Measurements from ENCODE around the gene STAM2. TPM values are rescaled to one million over a fixed set of nuclear protein-coding genes. Genes with fewer than 3 reads are reported as not detected.
A peak's percentile ranks its signal among the peaks of the same experiment; 100 is the strongest.
"Not testable (repeated sequence)": the region's sequence is repeated elsewhere in the genome, so short reads cannot be mapped to it uniquely, and the experiment has no call there.

STAM2 gene
- total and polyA plus RNA-seq, 5 donors: 8.2 to 32.2 (median 26.8) TPM

GRCh38 chr2:152107140-152107539 lies 68.4 kb downstream of the STAM2 start:
- DNase-seq; H3K9me3 ChIP-seq (ENCODE audit: control insufficient read depth, low read length); H3K27me3 ChIP-seq (ENCODE audit: control insufficient read depth, insufficient read depth); H3K4me1 ChIP-seq (ENCODE audit: control insufficient read depth, insufficient read depth, low read length); intact Hi-C loops (cut with DNase I); H3K27ac ChIP-seq (ENCODE audit: low read length); ATAC-seq; H3K4me3 ChIP-seq (ENCODE audit: low read length): not testable (repeated sequence)
- 95% methylated on average over 13 of the region's 13 CpGs for WGBS

GRCh38 chr2:152106464-152106863 lies 69.1 kb downstream of the STAM2 start:
- intact Hi-C loops (cut with DNase I): no loop called here
- H3K4me3 ChIP-seq (ENCODE audit: low read length): no peak overlapping the region
- no peak for DNase-seq
- no peaks in the 10 kb centered on the region for H3K9me3 ChIP-seq (ENCODE audit: control insufficient read depth, low read length)
- H3K4me1 ChIP-seq (ENCODE audit: control insufficient read depth, insufficient read depth, low read length): no peaks in the 10 kb centered on the region
- no peak for ATAC-seq
- H3K27me3 ChIP-seq (ENCODE audit: control insufficient read depth, insufficient read depth): no peaks in the 10 kb centered on the region
- 80% methylated on average over 4 of the region's 4 CpGs for WGBS
- no peak overlapping the region for H3K27ac ChIP-seq (ENCODE audit: low read length)

DNA sequence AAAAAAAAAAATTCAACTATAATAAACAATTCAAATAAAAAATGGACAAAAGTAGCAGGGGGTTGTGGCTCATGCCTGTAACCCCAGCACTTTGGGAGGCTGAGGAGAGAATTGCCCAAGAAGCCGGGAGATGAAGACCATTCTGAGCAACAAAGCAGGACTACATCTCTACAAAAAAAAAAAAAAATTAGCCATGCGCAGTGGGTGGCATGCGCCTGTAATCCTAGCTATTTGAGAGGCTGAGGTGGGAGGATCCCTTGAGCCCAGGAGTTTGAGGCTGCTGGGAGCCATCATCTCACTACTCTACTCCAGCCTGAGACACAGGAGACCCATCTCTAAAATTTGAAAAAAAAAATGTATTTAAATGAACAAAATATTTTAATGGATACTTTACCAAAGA lies 72.3 kb downstream of the STAM2 start:
- intact Hi-C loops (cut with DNase I): no loop called here
- ATAC-seq (no peak), DNase-seq (no peak)
- H3K27ac ChIP-seq (ENCODE audit: low read length): no peak overlapping the region
- H3K27me3 ChIP-seq (ENCODE audit: control insufficient read depth, insufficient read depth): no peaks in the 10 kb centered on the region
- H3K4me3 ChIP-seq (ENCODE audit: low read length): no peak overlapping the region
- H3K4me1 ChIP-seq (ENCODE audit: control insufficient read depth, insufficient read depth, low read length): no peaks in the 10 kb centered on the region
- WGBS: 95% methylated on average over 3 of the region's 3 CpGs
- H3K9me3 ChIP-seq (ENCODE audit: control insufficient read depth, low read length): no peaks in the 10 kb centered on the region

GRCh38 chr2:152100961-152101360 lies 74.6 kb downstream of the STAM2 start:
- ATAC-seq (no peak), DNase-seq (no peak)
- Histone ChIP-seq H3K27me3 (ENCODE audit: control insufficient read depth, insufficient read depth) (no peaks in the 10 kb centered on the region), H3K4me1 (ENCODE audit: control insufficient read depth, insufficient read depth, low read length) (peaks cover 3% of the 10 kb centered on the region), H3K9me3 (ENCODE audit: control insufficient read depth, low read length) (no peaks in the 10 kb centered on the region), H3K4me3 (ENCODE audit: low read length) (no peak overlapping the region), H3K27ac (ENCODE audit: low read length) (no peak overlapping the region)
- WGBS: 83% methylated on average over 2 of the region's 2 CpGs
- intact Hi-C loops (cut with DNase I): no loop called here

DNA sequence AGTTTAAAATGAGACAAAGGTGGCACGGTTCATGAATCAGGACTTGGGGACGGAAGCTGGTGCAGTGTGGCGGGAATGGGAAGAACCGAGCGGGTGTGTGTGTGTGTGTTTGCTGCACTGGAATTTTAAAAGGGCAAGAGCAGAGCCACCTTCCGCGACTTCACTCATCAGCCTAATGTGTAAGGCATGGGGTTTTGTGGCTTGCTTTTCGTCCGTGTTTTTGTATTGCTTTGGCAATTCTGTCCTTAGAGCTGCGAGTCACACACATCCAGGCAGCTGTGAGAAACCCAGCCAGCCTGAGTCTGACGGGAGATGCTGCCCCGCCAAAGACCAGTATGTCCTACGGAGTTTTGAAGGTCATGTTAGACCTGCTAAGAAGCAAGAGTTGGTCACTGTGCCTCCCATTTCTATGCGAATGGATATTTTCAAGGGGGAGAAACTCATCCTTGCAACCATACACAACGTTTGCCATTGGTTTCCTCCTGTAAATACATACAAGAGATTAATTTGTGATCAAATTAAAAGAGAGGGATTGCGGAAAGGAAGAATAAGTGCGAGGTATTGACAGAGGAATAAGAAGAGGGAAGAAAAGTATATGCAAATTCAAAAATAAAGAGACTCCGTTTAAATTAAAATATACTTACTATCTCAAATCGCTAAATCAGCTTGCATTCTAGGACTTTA lies 76.1 kb downstream of the STAM2 start:
- Histone ChIP-seq H3K27ac (ENCODE audit: low read length) (no peak overlapping the region), H3K4me1 (ENCODE audit: control insufficient read depth, insufficient read depth, low read length) (peaks cover 3% of the 10 kb centered on the region), H3K9me3 (ENCODE audit: control insufficient read depth, low read length) (no peaks in the 10 kb centered on the region), H3K4me3 (ENCODE audit: low read length) (peak overlapping the region; percentile 69), H3K27me3 (ENCODE audit: control insufficient read depth, insufficient read depth) (no peaks in the 10 kb centered on the region)
- intact Hi-C loops (cut with DNase I): no loop called here
- DNase-seq: no peak
- 13% methylated on average over 19 of the region's 19 CpGs for WGBS
- peak; percentile 12 to 19 for ATAC-seq

DNA sequence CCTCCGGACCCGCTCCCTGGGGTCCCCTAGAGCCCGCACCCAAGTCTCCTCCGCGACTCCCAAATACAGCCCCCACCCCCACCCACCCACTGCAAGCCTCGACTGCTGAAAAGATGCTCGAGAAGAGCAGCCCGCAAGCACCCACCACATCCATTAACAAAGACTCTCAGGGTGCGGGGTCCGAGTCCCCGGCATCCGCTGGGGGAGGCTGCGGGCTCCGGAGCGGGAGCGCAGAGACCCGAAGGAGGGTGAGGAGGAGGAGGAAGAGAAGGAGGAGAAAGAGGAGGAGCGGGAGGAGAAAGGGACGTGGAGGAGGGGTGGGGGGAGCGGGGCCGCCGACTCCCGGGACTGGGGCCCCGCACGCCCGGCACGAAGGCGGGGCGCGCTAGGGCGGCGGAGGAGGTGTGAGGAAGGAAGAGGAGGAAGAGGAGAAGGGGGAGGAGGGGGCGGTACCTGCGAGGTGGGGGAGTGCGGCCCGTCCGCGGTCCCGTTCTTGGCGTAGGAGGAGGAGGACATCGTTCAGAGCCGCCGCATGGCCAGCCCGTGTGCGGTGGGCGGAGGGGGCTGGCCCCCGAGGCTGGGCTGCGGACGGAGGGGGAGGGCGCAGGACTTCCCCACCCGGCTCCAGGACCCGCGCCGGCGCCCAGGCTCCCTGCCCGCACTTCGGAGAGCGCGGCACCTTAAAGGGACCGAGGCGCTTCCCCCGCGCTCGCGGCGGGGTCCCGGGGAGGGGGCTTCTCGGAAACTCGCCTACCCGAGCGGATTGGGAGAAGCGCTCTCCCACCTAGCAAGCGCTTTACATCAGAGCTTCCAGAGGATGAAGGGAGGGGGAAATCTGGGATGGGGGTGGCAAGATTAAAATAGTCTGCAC lies 76.8 kb downstream of the STAM2 start, which contains the start of gene CACNB4:
Gene CACNB4, minus strand, starts transcription at position 549 of the 871 bp plus-strand sequence.
- DNase-seq (peak in 2 of 3 donors; percentile 49 to 64), ATAC-seq (peak; percentile 55 to 65)
- WGBS: under 1% methylated on average over 73 of the region's 73 CpGs
- H3K9me3 ChIP-seq (ENCODE audit: control insufficient read depth, low read length): no peaks in the 10 kb centered on the region
- H3K4me3 ChIP-seq (ENCODE audit: low read length): peak within 1 kb of the TSS; percentile 69
- no peak within 1 kb of the TSS for H3K27ac ChIP-seq (ENCODE audit: low read length)
- H3K27me3 ChIP-seq (ENCODE audit: control insufficient read depth, insufficient read depth): no peaks in the 10 kb centered on the region
- H3K4me1 ChIP-seq (ENCODE audit: control insufficient read depth, insufficient read depth, low read length): peaks cover 3% of the 10 kb centered on the region
- intact Hi-C loops (cut with DNase I): no loop called here

- intact Hi-C loops (cut with DNase I): no loop called here
- H3K27me3 ChIP-seq (ENCODE audit: control insufficient read depth, insufficient read depth): no peaks in the 10 kb centered on the region
- WGBS: 1% methylated on average over 52 of the region's 52 CpGs
These were observed 77.6 kb downstream of the STAM2 start for GRCh38 chr2:152097801-152098495.

DNA sequence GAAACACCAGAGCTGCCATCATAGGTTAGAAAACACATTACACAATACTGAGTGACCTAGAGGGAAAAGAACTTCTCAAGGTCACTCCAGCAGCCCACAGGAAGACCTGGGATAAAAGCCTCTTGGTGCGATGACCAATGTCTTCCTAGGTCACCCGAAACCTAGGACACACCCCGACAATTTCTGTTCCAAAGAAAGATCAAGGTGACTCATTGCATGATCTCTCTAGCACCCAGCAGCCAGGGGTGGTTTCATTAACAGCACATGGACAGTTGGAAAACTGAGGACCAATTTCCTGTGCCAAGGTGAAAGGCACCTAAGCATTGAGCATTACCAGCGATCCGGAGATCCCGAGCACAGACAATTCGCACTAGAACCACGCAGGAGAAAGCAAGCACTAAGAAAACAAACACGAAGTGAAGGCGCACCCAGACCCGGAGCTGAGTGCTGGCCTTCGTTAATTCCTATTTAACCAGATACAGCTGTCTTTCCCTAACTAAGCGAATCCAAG lies 78.2 kb downstream of the STAM2 start:
- H3K4me3 ChIP-seq (ENCODE audit: low read length): peak overlapping the region; percentile 69
- WGBS: 10% methylated on average over 13 of the region's 13 CpGs
- no peak overlapping the region for H3K27ac ChIP-seq (ENCODE audit: low read length)
- DNase-seq: no peak
- intact Hi-C loops (cut with DNase I): no loop called here
- no peaks in the 10 kb centered on the region for H3K9me3 ChIP-seq (ENCODE audit: control insufficient read depth, low read length)
- ATAC-seq: peak; percentile 29 to 60
- H3K27me3 ChIP-seq (ENCODE audit: control insufficient read depth, insufficient read depth): no peaks in the 10 kb centered on the region
- H3K4me1 ChIP-seq (ENCODE audit: control insufficient read depth, insufficient read depth, low read length): peaks cover 3% of the 10 kb centered on the region

More at GRCh38 chr2:152097801-152098495, 77.6 kb downstream of the STAM2 start:
- Histone ChIP-seq H3K4me3 (ENCODE audit: low read length) (peak overlapping the region; percentile 69), H3K4me1 (ENCODE audit: control insufficient read depth, insufficient read depth, low read length) (peaks cover 3% of the 10 kb centered on the region), H3K9me3 (ENCODE audit: control insufficient read depth, low read length) (no peaks in the 10 kb centered on the region), H3K27ac (ENCODE audit: low read length) (no peak overlapping the region)
- DNase-seq (peak; percentile 30 to 71 (median 64)), ATAC-seq (peak; percentile 73 to 84)

GRCh38 chr2:152095146-152095545 lies 80.4 kb downstream of the STAM2 start:
- peaks cover 3% of the 10 kb centered on the region for H3K4me1 ChIP-seq (ENCODE audit: control insufficient read depth, insufficient read depth, low read length)
- no peaks in the 10 kb centered on the region for H3K9me3 ChIP-seq (ENCODE audit: control insufficient read depth, low read length)
- H3K27me3 ChIP-seq (ENCODE audit: control insufficient read depth, insufficient read depth): no peaks in the 10 kb centered on the region
- WGBS: 84% methylated on average over 1 of the region's 1 CpG
- H3K4me3 ChIP-seq (ENCODE audit: low read length): no peak overlapping the region
- ATAC-seq (no peak), DNase-seq (no peak)
- intact Hi-C loops (cut with DNase I): no loop called here
- no peak overlapping the region for H3K27ac ChIP-seq (ENCODE audit: low read length)

- Histone ChIP-seq H3K27me3 (ENCODE audit: control insufficient read depth, insufficient read depth) (no peaks in the 10 kb centered on the region), H3K9me3 (ENCODE audit: control insufficient read depth, low read length) (no peaks in the 10 kb centered on the region), H3K27ac (ENCODE audit: low read length) (no peak overlapping the region), H3K4me1 (ENCODE audit: control insufficient read depth, insufficient read depth, low read length) (peaks cover 3% of the 10 kb centered on the region), H3K4me3 (ENCODE audit: low read length) (no peak overlapping the region)
- DNase-seq (no peak), ATAC-seq (no peak)
- intact Hi-C loops (cut with DNase I): no loop called here
- WGBS: 83% methylated on average over 2 of the region's 2 CpGs
These were observed 81.5 kb downstream of the STAM2 start for GRCh38 chr2:152094014-152094413.
